Endodermal cell (in vitro differentiated cells): Measurements from ENCODE around the gene NRXN3. TPM values are rescaled to one million over a fixed set of nuclear protein-coding genes. Genes with fewer than 3 reads are reported as not detected.

Experiments used
- DNase-seq: peaks from one replicate; pipeline ENCODE4 v3.0.0-alpha.2; 2017
- H3K27ac ChIP-seq: 2 replicates; pipeline ENCODE4 v1.5.1; 2013; ENCODE audit warnings: mild to moderate bottlenecking, low read depth, low read length, moderate library complexity
- H3K27me3 ChIP-seq: 2 replicates; pipeline ENCODE4 v1.6.1; 2013; ENCODE audit warnings: mild to moderate bottlenecking, low read length, moderate library complexity; ENCODE audit not compliant: insufficient read depth, control insufficient read depth, poor library complexity, severe bottlenecking
- H3K36me3 ChIP-seq: 2 replicates; pipeline ENCODE4 v1.7.0; 2013; ENCODE audit warnings: mild to moderate bottlenecking, low read length, moderate library complexity; ENCODE audit not compliant: control insufficient read depth, insufficient read depth
- H3K4me1 ChIP-seq: one replicate; pipeline ENCODE4 v1.7.0; 2013; ENCODE audit warnings: low read length; ENCODE audit not compliant: control insufficient read depth, insufficient read depth
- H3K4me3 ChIP-seq: 2 replicates; pipeline ENCODE4 v1.5.1; 2013; ENCODE audit warnings: mild to moderate bottlenecking, low read length, moderate library complexity
- H3K9ac ChIP-seq: 2 replicates; pipeline ENCODE4 v1.6.1; 2013; ENCODE audit warnings: mild to moderate bottlenecking, low read length, moderate library complexity; ENCODE audit not compliant: poor library complexity, severe bottlenecking; ENCODE audit errors: extremely low read depth
- H3K9me3 ChIP-seq: 2 replicates; pipeline ENCODE4 v1.6.1; 2013; ENCODE audit warnings: mild to moderate bottlenecking, low read length, moderate library complexity; ENCODE audit not compliant: control insufficient read depth
- H3K27ac Mint-ChIP-seq: 2 replicates; pipeline ENCODE4 v1.8.0; 2020; ENCODE audit warnings: mixed read lengths
- H3K27me3 Mint-ChIP-seq: 2 replicates; pipeline ENCODE4 v1.8.0; 2021; ENCODE audit warnings: mild to moderate bottlenecking, mixed read lengths; ENCODE audit not compliant: insufficient read depth
- H3K36me3 Mint-ChIP-seq: 2 replicates; pipeline ENCODE4 v1.8.0; 2020; ENCODE audit warnings: low read depth, mixed read lengths
- H3K4me1 Mint-ChIP-seq: 2 replicates; pipeline ENCODE4 v1.8.0; 2020; ENCODE audit warnings: mixed read lengths
- H3K4me3 Mint-ChIP-seq: 2 replicates; pipeline ENCODE4 v1.8.0; 2020; ENCODE audit warnings: mild to moderate bottlenecking, moderate library complexity, mixed read lengths
- H3K9me3 Mint-ChIP-seq: 2 replicates; pipeline ENCODE4 v1.8.0; 2020; ENCODE audit warnings: mild to moderate bottlenecking, mixed read lengths
- CTCF ChIP-seq: fragments of 200-600 bp; sonication (generic); conservative IDR thresholded peaks from 2 replicates; pipeline ENCODE4 v1.5.0; 2021; ENCODE audit warnings: antibody characterized with exemption, mild to moderate bottlenecking
- WGBS, 2 experiments: methylation state at CpG; one replicate each; pipeline versions ENCODE4 v1.1.5 to v1.1.7; 2013; ENCODE audit warnings: missing lambda C conversion rate in 2 of 2, mixed read lengths in 1 of 2; ENCODE audit not compliant: insufficient coverage in 1 of 2, insufficient read length in 1 of 2; 5-methylcytosine and 5-hydroxymethylcytosine counted together
- total RNA-seq, 2 donors: library from RNA; stranded (reverse); fragmentation: NEBNext Ultra II Directional in 1 of 2; extraction: Animal tissue kit (Norgen Biotek cat#: 25700) in 1 of 2; gene quantifications; 2 replicates in 1 of 2; 3 replicates in 1 of 2; pipeline ENCODE4 v1.2.1, GENCODE V29; 2021

Gene NRXN3
- total RNA-seq, 2 donors from 2014 or later = 20.9 to 21.4 TPM

GRCh38 chr14:79704041-79704807 lies 1534.1 kb downstream of the NRXN3 start:
- Histone ChIP-seq H3K27me3 (no peaks in the 10 kb centered on the region), H3K36me3 (no peaks in the 10 kb centered on the region), H3K9ac (no peak overlapping the region), H3K27ac (no peak overlapping the region), H3K4me1 (peaks cover 3% of the 10 kb centered on the region), H3K4me3 (no peak overlapping the region), H3K9me3 (no peaks in the 10 kb centered on the region)
- DNase-seq = no peak
- Mint-ChIP-seq H3K9me3 (no peaks in the 10 kb centered on the region), H3K27me3 (no peaks in the 10 kb centered on the region), H3K27ac (no peak overlapping the region), H3K4me1 (peaks cover 37% of the 10 kb centered on the region), H3K4me3 (no peak overlapping the region), H3K36me3 (no peaks in the 10 kb centered on the region)
- 80 to 86% methylated on average over 2 to 6 of the region's 6 CpGs for WGBS, 2 experiments
- no peak for TF ChIP-seq CTCF

- no peak overlapping the region for H3K27ac ChIP-seq
- peaks cover 42% of the 10 kb centered on the region for H3K4me1 Mint-ChIP-seq
- H3K4me3 Mint-ChIP-seq = no peak overlapping the region
- DNase-seq = no peak
- H3K4me3 ChIP-seq = no peak overlapping the region
- TF ChIP-seq CTCF = no peak
- H3K36me3 ChIP-seq = no peaks in the 10 kb centered on the region
- no peaks in the 10 kb centered on the region for H3K27me3 ChIP-seq
- H3K9me3 Mint-ChIP-seq = no peaks in the 10 kb centered on the region
- H3K27me3 Mint-ChIP-seq = no peaks in the 10 kb centered on the region
- H3K27ac Mint-ChIP-seq = no peak overlapping the region
- no peaks in the 10 kb centered on the region for H3K36me3 Mint-ChIP-seq
- no peaks in the 10 kb centered on the region for H3K9me3 ChIP-seq
- H3K4me1 ChIP-seq = peaks cover 3% of the 10 kb centered on the region
- 91 to 95% methylated on average over 7 to 11 of the region's 11 CpGs for WGBS, 2 experiments
- H3K9ac ChIP-seq = no peak overlapping the region
These were observed 1535.1 kb downstream of the NRXN3 start for GRCh38 chr14:79705126-79705894.

- Mint-ChIP-seq H3K27ac (no peak overlapping the region), H3K36me3 (no peaks in the 10 kb centered on the region), H3K27me3 (no peaks in the 10 kb centered on the region), H3K4me1 (peaks cover 40% of the 10 kb centered on the region), H3K4me3 (no peak overlapping the region), H3K9me3 (no peaks in the 10 kb centered on the region)
- Histone ChIP-seq H3K27ac (no peak overlapping the region), H3K4me1 (peaks cover 3% of the 10 kb centered on the region), H3K9ac (no peak overlapping the region), H3K36me3 (no peaks in the 10 kb centered on the region), H3K9me3 (no peaks in the 10 kb centered on the region), H3K27me3 (no peaks in the 10 kb centered on the region), H3K4me3 (no peak overlapping the region)
- WGBS, 2 experiments = 81 to 83% methylated on average over 1 to 2 of the region's 2 CpGs
- no peak for DNase-seq
- TF ChIP-seq CTCF = no peak
These were observed 1536.2 kb downstream of the NRXN3 start for GRCh38 chr14:79706382-79706781.
